ENCODE results near the gene ARMC10.
A peak's percentile ranks its signal among the peaks of the same experiment; 100 is the strongest.

Gene ARMC10

GRCh38 chr7:103148131-103148993 lies 73.4 kb downstream of the ARMC10 start:
- no peak for TF ChIP-seq CTCF (conservative IDR thresholded peaks at IDR 0.05; ENCODE audit: low read depth, low read length)
- DNase-seq (ENCODE audit: low read depth) = peak; percentile 13
- H3K4me3 ChIP-seq (ENCODE audit: low read depth, low read length) = peak overlapping the region; percentile 80
